Activated CD8-positive, alpha-beta T cell treated with anti-CD3 and anti-CD28 coated beads for 36 hours (primary cell): ENCODE measurements around the gene RPL35. TPM values are rescaled to one million over a fixed set of nuclear protein-coding genes. Genes with fewer than 3 reads are reported as not detected.
A peak's percentile ranks its signal among the peaks of the same experiment; 100 is the strongest.

Source experiments
- ATAC-seq: fragments of 200-7000 bp; cut with Tn5 transposase; one replicate; pipeline ENCODE4 v1.10.0; 2021; ENCODE audit warnings: mild to moderate bottlenecking, moderate library complexity
- CTCF ChIA-PET: fragments of 350-600 bp; sonication (Branson Sonifier 250); formaldehyde crosslinking; loops from one replicate; lab custom pipeline; 2021; ENCODE audit warnings: antibody characterized with exemption; lab: Charles Lee
- POLR2A ChIA-PET: fragments of 350-600 bp; sonication (Branson Sonifier 250); formaldehyde crosslinking; loops from one replicate; lab custom pipeline; 2021; ENCODE audit warnings: antibody characterized with exemption; lab: Charles Lee
- DNase-seq: peaks from one replicate; pipeline ENCODE4 v3.0.0-alpha.2; 2020
- H3K27ac Mint-ChIP-seq: one replicate; pipeline ENCODE4 v1.8.0; 2021; ENCODE audit warnings: mild to moderate bottlenecking, mixed read lengths
- H3K27me3 Mint-ChIP-seq: one replicate; pipeline ENCODE4 v1.8.0; 2021; ENCODE audit warnings: mixed read lengths
- H3K36me3 Mint-ChIP-seq: one replicate; pipeline ENCODE4 v1.8.0; 2021; ENCODE audit warnings: low read depth, mixed read lengths
- H3K4me1 Mint-ChIP-seq: one replicate; pipeline ENCODE4 v1.8.0; 2021; ENCODE audit warnings: low read depth, mixed read lengths
- H3K4me3 Mint-ChIP-seq: one replicate; pipeline ENCODE4 v1.8.0; 2021; ENCODE audit warnings: mild to moderate bottlenecking, moderate library complexity, mixed read lengths
- H3K9me3 Mint-ChIP-seq: one replicate; pipeline ENCODE4 v1.8.0; 2021; ENCODE audit warnings: mixed read lengths
- intact Hi-C: fragments of 100-400 bp; cut with micrococcal nuclease; formaldehyde crosslinking; loops from one replicate; pipeline ENCODE4 v1.10.0; 2022
- total RNA-seq, 2 experiments: library from RNA; stranded (reverse); gene quantifications; one replicate each; pipeline ENCODE4 v1.2.3, GENCODE V29; 2021
- TF ChIP-seq, protein P1 (sequence below): fragments of 200-600 bp; IDR thresholded peaks from one replicate; pipeline ENCODE4 v1.8.0; 2022; ENCODE audit warnings: antibody characterized with exemption, mild to moderate bottlenecking

The RPL35 gene
- total RNA-seq, 2 experiments from 2014 or later = 2,301 to 2,341 TPM

- TF ChIP-seq, protein P1, sequence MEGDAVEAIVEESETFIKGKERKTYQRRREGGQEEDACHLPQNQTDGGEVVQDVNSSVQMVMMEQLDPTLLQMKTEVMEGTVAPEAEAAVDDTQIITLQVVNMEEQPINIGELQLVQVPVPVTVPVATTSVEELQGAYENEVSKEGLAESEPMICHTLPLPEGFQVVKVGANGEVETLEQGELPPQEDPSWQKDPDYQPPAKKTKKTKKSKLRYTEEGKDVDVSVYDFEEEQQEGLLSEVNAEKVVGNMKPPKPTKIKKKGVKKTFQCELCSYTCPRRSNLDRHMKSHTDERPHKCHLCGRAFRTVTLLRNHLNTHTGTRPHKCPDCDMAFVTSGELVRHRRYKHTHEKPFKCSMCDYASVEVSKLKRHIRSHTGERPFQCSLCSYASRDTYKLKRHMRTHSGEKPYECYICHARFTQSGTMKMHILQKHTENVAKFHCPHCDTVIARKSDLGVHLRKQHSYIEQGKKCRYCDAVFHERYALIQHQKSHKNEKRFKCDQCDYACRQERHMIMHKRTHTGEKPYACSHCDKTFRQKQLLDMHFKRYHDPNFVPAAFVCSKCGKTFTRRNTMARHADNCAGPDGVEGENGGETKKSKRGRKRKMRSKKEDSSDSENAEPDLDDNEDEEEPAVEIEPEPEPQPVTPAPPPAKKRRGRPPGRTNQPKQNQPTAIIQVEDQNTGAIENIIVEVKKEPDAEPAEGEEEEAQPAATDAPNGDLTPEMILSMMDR = no peak
- Mint-ChIP-seq H3K4me3 (peak overlapping the region; percentile 94), H3K27me3 (no peaks in the 10 kb centered on the region), H3K4me1 (peaks cover 50% of the 10 kb centered on the region), H3K9me3 (no peaks in the 10 kb centered on the region), H3K36me3 (peaks cover 55% of the 10 kb centered on the region), H3K27ac (peak overlapping the region; percentile 99)
- ATAC-seq = peak; percentile 17
- DNase-seq = no peak
- intact Hi-C loops = no loop called here
- ChIA-PET POLR2A (interaction anchor here (0.6 to 14.9 kb wide), 16 partner anchors 9 to 373 kb away, joined by 3 to 280 read pairs (median 4); partner anchors contain the start of genes ARPC5L, GOLGA1, HSPA5 and NR6A1), CTCF (interaction anchor here (0.8 to 3.7 kb wide), 6 partner anchors 12 to 323 kb away, joined by 4 to 18 read pairs (median 4); partner anchors contain the start of gene WDR38)
Measured at GRCh38 chr9:124869466-124869985, 7.8 kb upstream of the RPL35 start.

DNA sequence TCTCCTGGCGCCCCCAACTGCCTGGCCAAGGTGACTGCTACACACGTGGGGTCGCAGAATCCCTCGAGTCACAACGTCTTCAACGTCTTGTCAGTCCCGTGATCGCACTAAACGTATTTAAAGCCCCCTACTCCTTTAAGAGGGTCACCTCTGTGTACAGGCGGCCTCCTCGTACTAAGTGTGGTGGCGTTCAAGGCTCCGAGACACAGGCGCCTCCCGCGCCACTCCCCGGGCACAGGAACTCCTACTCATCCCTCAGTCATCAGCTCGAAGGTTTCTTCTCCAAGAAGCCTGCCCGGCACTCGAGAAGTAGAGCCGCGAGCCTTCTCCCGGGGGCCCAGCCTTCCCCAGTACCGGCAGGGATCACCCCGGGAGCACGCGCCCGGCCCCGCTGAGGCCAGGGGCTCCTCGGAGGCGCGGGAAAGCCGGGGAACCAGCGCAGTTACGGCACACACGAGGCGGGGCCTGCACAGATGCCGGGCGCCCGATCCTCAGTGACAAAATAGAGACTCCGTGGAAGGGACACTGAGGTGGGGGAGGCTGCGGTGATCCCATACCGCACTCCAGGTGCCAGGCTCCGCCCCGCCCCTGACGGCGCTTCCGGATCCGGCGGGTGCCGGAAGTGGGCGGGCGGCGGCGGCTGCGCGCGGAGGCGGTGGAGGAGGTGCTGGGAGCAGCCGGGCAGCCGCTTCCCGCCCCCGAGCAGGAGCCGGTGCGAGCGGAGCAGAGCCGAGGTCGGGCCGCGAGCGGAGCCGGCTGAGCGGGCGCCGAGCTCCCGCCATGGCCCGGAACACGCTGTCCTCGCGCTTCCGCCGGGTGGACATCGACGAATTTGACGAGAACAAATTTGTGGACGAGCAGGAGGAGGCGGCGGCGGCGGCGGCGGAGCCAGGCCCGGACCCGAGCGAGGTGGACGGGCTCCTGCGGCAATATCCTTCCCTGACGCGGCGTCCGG is 7.0 kb upstream of the RPL35 start:
- Mint-ChIP-seq H3K4me1 (peaks cover 47% of the 10 kb centered on the region), H3K36me3 (peaks cover 51% of the 10 kb centered on the region), H3K27me3 (no peaks in the 10 kb centered on the region), H3K9me3 (no peaks in the 10 kb centered on the region), H3K4me3 (peak overlapping the region; percentile 94), H3K27ac (peak overlapping the region; percentile 99)
- ChIA-PET CTCF (interaction anchor here (0.8 to 3.7 kb wide), 4 partner anchors 11 to 25 kb away, joined by 4 to 18 read pairs (median 7); partner anchors contain the start of gene WDR38), POLR2A (interaction anchor here (0.6 to 14.9 kb wide), 18 partner anchors 9 to 374 kb away, joined by 3 to 280 read pairs (median 3); partner anchors contain the start of genes ARPC5L, GOLGA1, HSPA5 and NR6A1)
- ATAC-seq = peak; percentile 54
- peak; percentile 92 for DNase-seq
- TF ChIP-seq, protein P1 = peak; percentile 20
- intact Hi-C loops = no loop called here

DNA sequence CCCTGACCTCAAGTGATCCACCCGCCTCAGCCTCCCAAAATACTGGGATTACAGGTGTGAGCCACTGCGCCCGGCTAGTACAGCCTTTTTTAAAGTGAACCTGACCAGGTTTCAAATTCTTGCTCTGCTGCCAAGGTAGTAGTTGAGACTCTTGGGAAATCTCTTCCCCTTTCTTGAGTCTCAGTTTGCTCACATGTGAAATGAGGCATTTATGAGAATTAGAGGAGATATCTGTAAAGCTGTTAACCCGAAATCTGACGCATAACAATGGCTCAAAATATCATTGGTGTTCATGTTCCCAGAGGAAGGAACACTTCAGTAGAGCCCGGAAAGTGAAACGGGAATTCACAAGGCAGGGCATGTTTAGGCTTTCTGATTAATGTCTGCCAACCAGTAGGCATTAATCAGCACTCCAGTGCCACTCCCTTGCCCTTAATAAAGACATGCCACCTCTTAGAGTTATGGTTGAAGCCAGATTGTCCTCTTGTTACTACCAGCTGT is 1.7 kb upstream of the RPL35 start:
- H3K27me3 Mint-ChIP-seq = no peaks in the 10 kb centered on the region
- ChIA-PET CTCF (interaction anchor here (3.5 to 4.2 kb wide), 2 partner anchors 10 to 91 kb away, joined by 24 to 25 read pairs; partner anchors contain the start of genes NR6A1 and WDR38), POLR2A (interaction anchor here (1.8 kb wide), 1 partner anchor 10 kb away, joined by 7 read pairs; the partner anchor contains the start of gene WDR38)
- DNase-seq = no peak
- H3K4me3 Mint-ChIP-seq = peak overlapping the region; percentile 43
- intact Hi-C loops = no loop called here
- TF ChIP-seq, protein P1 = no peak
- H3K4me1 Mint-ChIP-seq = peaks cover 38% of the 10 kb centered on the region
- no peak for ATAC-seq
- peak overlapping the region; percentile 28 for H3K27ac Mint-ChIP-seq
- H3K36me3 Mint-ChIP-seq = peaks cover 46% of the 10 kb centered on the region
- H3K9me3 Mint-ChIP-seq = no peaks in the 10 kb centered on the region

GRCh38 chr9:124860582-124861341 is 995 bp downstream of the RPL35 start:
- Mint-ChIP-seq H3K36me3 (peaks cover 49% of the 10 kb centered on the region), H3K27me3 (no peaks in the 10 kb centered on the region)

More at GRCh38 chr9:124860582-124861341, 995 bp downstream of the RPL35 start:
- POLR2A ChIA-PET = interaction anchor here (0.6 to 12.4 kb wide), 13 partner anchors 7 to 381 kb away, joined by 3 to 280 read pairs (median 4); partner anchors contain the start of genes HSPA5, NR6A1 and WDR38
- Mint-ChIP-seq H3K27ac (peak overlapping the region; percentile 95), H3K4me3 (peak overlapping the region; percentile 86), H3K9me3 (no peaks in the 10 kb centered on the region), H3K4me1 (peaks cover 42% of the 10 kb centered on the region)
- DNase-seq (no peak), ATAC-seq (no peak)
- intact Hi-C loops = no loop called here
- CTCF ChIA-PET = interaction anchor here (1.1 to 4.2 kb wide), 8 partner anchors 7 to 282 kb away, joined by 3 to 25 read pairs (median 5); partner anchors contain the start of genes NR6A1, SCAI and WDR38
- TF ChIP-seq, protein P1 = no peak
